Thyroid gland (tissue), 4 donors: Measurements from ENCODE around the gene DHX16. TPM values are rescaled to one million over a fixed set of nuclear protein-coding genes. Genes with fewer than 3 reads are reported as not detected.
A peak's percentile ranks its signal among the peaks of the same experiment; 100 is the strongest.

ENCODE experiments used
- DNase-seq, 2 donors: peaks; one replicate each; pipeline ENCODE4 v3.0.0-alpha.2; 2019
- H3K27ac ChIP-seq, 3 donors: fragments of 200-600 bp; sonication (generic); 1 replicate in 2 of 3; 2 replicates in 1 of 3; pipeline ENCODE4 v1.5.1; 2016 to 2019; ENCODE audit warnings: mild to moderate bottlenecking in 1 of 3, moderate library complexity in 1 of 3
- H3K27me3 ChIP-seq: fragments of 200-600 bp; sonication (generic); one replicate; pipeline ENCODE4 v1.5.1; 2019
- H3K36me3 ChIP-seq, 2 donors: fragments of 200-600 bp; sonication (generic); one replicate each; pipeline ENCODE4 v1.5.1; 2016 to 2019
- H3K4me1 ChIP-seq, 2 donors: fragments of 200-600 bp; sonication (generic); one replicate each; pipeline ENCODE4 v1.5.1; 2017 to 2019
- H3K4me3 ChIP-seq, 3 donors: fragments of 200-600 bp; sonication (generic); replicated peaks in 1 of 3; 1 replicate in 2 of 3; 2 replicates in 1 of 3; pipeline ENCODE4 v1.5.1; 2016; ENCODE audit warnings: mild to moderate bottlenecking in 1 of 3
- H3K9me3 ChIP-seq: fragments of 200-600 bp; sonication (generic); one replicate; pipeline ENCODE4 v1.5.1; 2017
- CTCF ChIP-seq, 6 experiments: fragments of 200-600 bp in 3 of 6; fragments of 450-650 bp in 3 of 6; sonication (generic) in 3 of 6; IDR thresholded peaks; one replicate each; pipeline ENCODE4 v1.5.1; 2016 to 2019; ENCODE audit warnings: antibody characterized with exemption in 6 of 6, mild to moderate bottlenecking in 2 of 6, inconsistent platforms in 1 of 6, moderate library complexity in 1 of 6
- POLR2A ChIP-seq, 2 donors: fragments of 450-650 bp; IDR thresholded peaks; one replicate each; pipeline ENCODE4 v1.6.1; 2017; ENCODE audit warnings: antibody characterized with exemption in 2 of 2, mild to moderate bottlenecking in 2 of 2, moderate library complexity in 1 of 2
- WGBS, 2 donors: methylation state at CpG; one replicate each; pipeline ENCODE4 v1.1.5; 2017; 5-methylcytosine and 5-hydroxymethylcytosine counted together
- intact Hi-C: fragments of 100-400 bp; cut with DNase I; formaldehyde crosslinking; loops from one replicate; pipeline ENCODE4 v1.15.1; 2023
- total RNA-seq, 4 donors: library from RNA; depleted of rRNA; stranded (reverse); fragments of >200 nt; gene quantifications; one replicate each; pipeline ENCODE4 v1.2.3, GENCODE V29; 2016

The DHX16 gene
- total RNA-seq, 4 donors from 2014 or later: 25.6 to 38.8 (median 28.2) TPM

- H3K27me3 ChIP-seq: no peaks in the 10 kb centered on the region
- peak overlapping the region; percentile 97 to 100 (median 98) for H3K27ac ChIP-seq
- intact Hi-C loops: no loop called here
- TF ChIP-seq POLR2A (IDR thresholded peaks at IDR 0.05) (no peak), CTCF (IDR thresholded peaks at IDR 0.05) (no peak)
- H3K9me3 ChIP-seq: no peaks in the 10 kb centered on the region
- peaks cover 54 to 56% of the 10 kb centered on the region in 2 donors for H3K4me1 ChIP-seq
- H3K4me3 ChIP-seq: peak overlapping the region in 2 of 3 donors; percentile 12 to 29
- peaks cover 13 to 17% of the 10 kb centered on the region in 2 donors for H3K36me3 ChIP-seq
- no peak for DNase-seq
- WGBS, 2 donors: 32 to 35% methylated on average over 8 of the region's 8 CpGs
These were observed 58.6 kb downstream of the DHX16 start for GRCh38 chr6:30614044-30614842.

- intact Hi-C loops: no loop called here
- H3K27ac ChIP-seq: peak overlapping the region; percentile 97 to 100 (median 98)
- no peaks in the 10 kb centered on the region for H3K27me3 ChIP-seq
- no peak for DNase-seq
- H3K4me3 ChIP-seq: peak overlapping the region in 1 of 3 donors; percentile 12
- peaks cover 20 to 25% of the 10 kb centered on the region in 2 donors for H3K36me3 ChIP-seq
- peaks cover 46 to 48% of the 10 kb centered on the region in 2 donors for H3K4me1 ChIP-seq
- no peaks in the 10 kb centered on the region for H3K9me3 ChIP-seq
- TF ChIP-seq CTCF (IDR thresholded peaks at IDR 0.05): no peak
- TF ChIP-seq POLR2A (IDR thresholded peaks at IDR 0.05): no peak
These were observed 59.4 kb downstream of the DHX16 start for GRCh38 chr6:30613251-30614043.

- H3K4me1 ChIP-seq: peaks cover 42 to 46% of the 10 kb centered on the region in 2 donors
- no peak for TF ChIP-seq CTCF (IDR thresholded peaks at IDR 0.05)
- TF ChIP-seq POLR2A (IDR thresholded peaks at IDR 0.05): peak in 1 of 2 donors; percentile 43
- DNase-seq: peak; percentile 83 to 85
- peaks cover 25% of the 10 kb centered on the region in 2 donors for H3K36me3 ChIP-seq
- intact Hi-C loops: no loop called here
- H3K27ac ChIP-seq: peak overlapping the region; percentile 97 to 100 (median 98)
- WGBS, 2 donors: 17 to 31% methylated on average over 6 of the region's 6 CpGs
- H3K9me3 ChIP-seq: no peaks in the 10 kb centered on the region
- no peak overlapping the region for H3K4me3 ChIP-seq
- H3K27me3 ChIP-seq: no peaks in the 10 kb centered on the region
These were observed 60.0 kb downstream of the DHX16 start for GRCh38 chr6:30612687-30613248.

GRCh38 chr6:30612213-30612612 lies 60.6 kb downstream of the DHX16 start:
- no peaks in the 10 kb centered on the region for H3K9me3 ChIP-seq
- TF ChIP-seq CTCF (IDR thresholded peaks at IDR 0.05): peak in 3 of 6 experiments; percentile 24 to 27 (median 25)
- TF ChIP-seq POLR2A (IDR thresholded peaks at IDR 0.05): no peak
- no peak overlapping the region for H3K4me3 ChIP-seq
- H3K4me1 ChIP-seq: peaks cover 42 to 46% of the 10 kb centered on the region in 2 donors
- intact Hi-C loops: no loop called here
- H3K27me3 ChIP-seq: no peaks in the 10 kb centered on the region
- peaks cover 26 to 31% of the 10 kb centered on the region in 2 donors for H3K36me3 ChIP-seq
- peak overlapping the region; percentile 75 to 98 (median 97) for H3K27ac ChIP-seq
- 40 to 42% methylated on average over 1 of the region's 1 CpG for WGBS, 2 donors
- DNase-seq: no peak
